PC-3 (cell line): ENCODE results near the gene DPM3. TPM values are rescaled to one million over a fixed set of nuclear protein-coding genes. Genes with fewer than 3 reads are reported as not detected.

ENCODE experiments used
- ATAC-seq: fragments of 200-7000 bp; cut with Tn5 transposase; 2 replicates; pipeline ENCODE4 v1.9.1; 2020; ENCODE audit warnings: mild to moderate bottlenecking, moderate library complexity
- BruUV-seq: library from RNA; stranded (reverse); fragments of 400-500 nt; replicated peaks from 2 replicates; lab custom pipeline; 2021; lab: Mats Ljungman, UMichigan
- CTCF ChIA-PET: fragments of 300-600 bp; sonication (Branson Sonifier 250); formaldehyde crosslinking; loops from one replicate; lab custom pipeline; 2022; ENCODE audit warnings: antibody characterized with exemption; lab: Charles Lee
- POLR2A ChIA-PET: fragments of 300-600 bp; sonication (Branson Sonifier 250); formaldehyde crosslinking; loops from one replicate; lab custom pipeline; 2022; ENCODE audit warnings: antibody characterized with exemption; ENCODE audit not compliant: unreplicated experiment; lab: Charles Lee
- DNase-seq: peaks from one replicate; pipeline ENCODE4 v3.0.0-alpha.2; 2015
- H2AFZ ChIP-seq: fragments of 300-600 bp; sonication (generic); 2 replicates; pipeline ENCODE4 v1.6.0; 2016; ENCODE audit warnings: antibody characterized with exemption, low read length
- H3F3A ChIP-seq: fragments of 300-600 bp; sonication (generic); one replicate; pipeline ENCODE4 v1.6.0; 2017; ENCODE audit warnings: antibody characterized with exemption, low read length, control low read depth, mild to moderate bottlenecking; ENCODE audit not compliant: unreplicated experiment
- H3K27ac ChIP-seq: fragments of 300-600 bp; sonication (generic); 2 replicates; pipeline ENCODE4 v1.5.1; 2016; ENCODE audit warnings: mild to moderate bottlenecking, low read length
- H3K27me3 ChIP-seq: fragments of 300-600 bp; sonication (generic); 2 replicates; pipeline ENCODE4 v1.6.1; 2016; ENCODE audit warnings: low read length, mixed read lengths
- H3K36me3 ChIP-seq: fragments of 300-600 bp; sonication (generic); 2 replicates; pipeline ENCODE4 v1.6.1; 2016; ENCODE audit warnings: low read depth, mixed run types, low read length, mixed read lengths
- H3K4me1 ChIP-seq: fragments of 300-600 bp; sonication (generic); 2 replicates; pipeline ENCODE4 v1.5.1; 2016; ENCODE audit warnings: low read length; ENCODE audit not compliant: insufficient read depth
- H3K4me2 ChIP-seq: fragments of 300-600 bp; sonication (generic); 2 replicates; pipeline ENCODE4 v1.6.0; 2016; ENCODE audit warnings: low read length
- H3K4me3 ChIP-seq: fragments of 300-600 bp; sonication (generic); 2 replicates; pipeline ENCODE4 v1.5.1; 2016; ENCODE audit warnings: mild to moderate bottlenecking, low read length, mixed read lengths
- H3K79me2 ChIP-seq: fragments of 300-600 bp; sonication (generic); 2 replicates; pipeline ENCODE4 v1.6.1; 2017; ENCODE audit warnings: low read length, mixed read lengths
- H3K9ac ChIP-seq: fragments of 300-600 bp; sonication (generic); 2 replicates; pipeline ENCODE4 v1.6.0; 2016; ENCODE audit warnings: mild to moderate bottlenecking, low read length
- H3K9me2 ChIP-seq: fragments of 300-600 bp; sonication (generic); replicated peaks from 2 replicates; pipeline ENCODE4 v1.6.1; 2016; ENCODE audit warnings: mixed run types, low read length, mixed read lengths
- H3K9me3 ChIP-seq: fragments of 300-600 bp; sonication (generic); 2 replicates; pipeline ENCODE4 v1.6.1; 2016; ENCODE audit warnings: low read length, mixed read lengths
- H4K20me1 ChIP-seq: fragments of 300-600 bp; sonication (generic); 2 replicates; pipeline ENCODE4 v1.6.1; 2016; ENCODE audit warnings: low read length, mixed read lengths
- CTCF ChIP-seq: fragments of 300-600 bp; sonication (generic); conservative IDR thresholded peaks from 2 replicates; pipeline ENCODE4 v1.5.1; 2017; ENCODE audit warnings: antibody characterized with exemption, low read depth, mild to moderate bottlenecking, low read length
- EZH2 ChIP-seq: fragments of 300-600 bp; sonication (generic); IDR thresholded peaks from one replicate; pipeline ENCODE4 v1.6.1; 2017; ENCODE audit warnings: antibody characterized with exemption, mild to moderate bottlenecking, low read length; ENCODE audit not compliant: unreplicated experiment
- EZH2phosphoT487 ChIP-seq: fragments of 300-600 bp; sonication (generic); IDR thresholded peaks from 2 replicates; pipeline ENCODE4 v1.6.1; 2018; ENCODE audit warnings: mild to moderate bottlenecking, antibody characterized with exemption, low read length, borderline replicate concordance
- intact Hi-C: fragments of 100-400 bp; cut with micrococcal nuclease; formaldehyde crosslinking; loops from 2 replicates; pipeline ENCODE4 v1.9.0; 2023
- total RNA-seq: library from RNA; depleted of rRNA; stranded (reverse); fragments of >200 nt; gene quantifications from 2 replicates; pipeline ENCODE4 v1.2.3, GENCODE V29; 2014

Gene DPM3
- total RNA-seq, 1 experiment from 2014 or later = 74.3 TPM

GRCh38 chr1:155176544-155177071 is 36.3 kb upstream of the DPM3 start:
- H3K9ac ChIP-seq = 0 out of 2 replicates have a peak overlapping the region, but pooled peaks have one; percentile 18
- no peaks in the 10 kb centered on the region for H4K20me1 ChIP-seq
- ATAC-seq (peak; percentile 56), DNase-seq (peak; percentile 92)
- peaks cover 15% of the 10 kb centered on the region for H3K79me2 ChIP-seq
- H3K27me3 ChIP-seq = no peaks in the 10 kb centered on the region
- no TSS peak for BruUV-seq
- intact Hi-C loops = loop anchor here (1.0 to 5.0 kb wide), 3 partner anchors 16 to 416 kb away; no protein-coding TSS in a partner anchor
- H3K9me3 ChIP-seq = no peaks in the 10 kb centered on the region
- H3K4me1 ChIP-seq = peaks cover 29% of the 10 kb centered on the region
- no peak overlapping the region for H3K4me3 ChIP-seq
- TF ChIP-seq EZH2phosphoT487 = no peak
- TF ChIP-seq CTCF = peak; percentile 95
- no peak overlapping the region for H2AFZ ChIP-seq
- POLR2A ChIA-PET = interaction anchor here (0.6 kb wide), 1 partner anchor 33 kb away, joined by 3 read pairs; no protein-coding TSS in a partner anchor
- peak overlapping the region; percentile 39 for H3K4me2 ChIP-seq
- H3K36me3 ChIP-seq = no peaks in the 10 kb centered on the region; the same call in 1 of the 2 replicates
- H3K27ac ChIP-seq = peak overlapping the region; percentile 43
- no peaks in the 10 kb centered on the region for H3K9me2 ChIP-seq
- CTCF ChIA-PET = interaction anchor here (1.2 kb wide), 1 partner anchor 16 kb away, joined by 8 read pairs; no protein-coding TSS in a partner anchor
- H3F3A ChIP-seq = peaks cover 4% of the 10 kb centered on the region

GRCh38 chr1:155175927-155176371 is 35.6 kb upstream of the DPM3 start:
- ChIA-PET CTCF (interaction anchor here (1.2 kb wide), 1 partner anchor 17 kb away, joined by 8 read pairs; no protein-coding TSS in a partner anchor), POLR2A (interaction anchor here (0.6 kb wide), 1 partner anchor 33 kb away, joined by 3 read pairs; no protein-coding TSS in a partner anchor)
- Histone ChIP-seq H3K9ac (no peak overlapping the region), H3K4me3 (no peak overlapping the region), H3K4me1 (peaks cover 29% of the 10 kb centered on the region), H3K27ac (no peak overlapping the region), H3K27me3 (no peaks in the 10 kb centered on the region), H4K20me1 (no peaks in the 10 kb centered on the region), H3K9me2 (no peaks in the 10 kb centered on the region), H3K9me3 (no peaks in the 10 kb centered on the region), H3K36me3 (no peaks in the 10 kb centered on the region; the same call in 1 of the 2 replicates), H2AFZ (no peak overlapping the region), H3K4me2 (no peak overlapping the region), H3F3A (peaks cover 4% of the 10 kb centered on the region), H3K79me2 (peaks cover 20% of the 10 kb centered on the region)
- no peak for TF ChIP-seq EZH2
- no peak for TF ChIP-seq CTCF
- no peak for TF ChIP-seq EZH2phosphoT487
- no TSS peak for BruUV-seq
- ATAC-seq (no peak), DNase-seq (peak; percentile 27)
- intact Hi-C loops = loop anchor here (1.0 to 5.0 kb wide), 3 partner anchors 17 to 416 kb away; no protein-coding TSS in a partner anchor
